GM18861 (cell line): ENCODE data around the gene ECT2.
"Not testable (repeated sequence)": the region's sequence is repeated elsewhere in the genome, so short reads cannot be mapped to it uniquely, and the experiment has no call there.

Experiments
- ATAC-seq: cut with Tn5 transposase; IDR thresholded peaks from one replicate; pipeline ENCODE4 v1.9.1; 2021; ENCODE audit not compliant: unreplicated experiment

The ECT2 gene

GRCh38 chr3:172855037-172855436 lies 104.5 kb downstream of the ECT2 start:
- ATAC-seq: no peak

DNA sequence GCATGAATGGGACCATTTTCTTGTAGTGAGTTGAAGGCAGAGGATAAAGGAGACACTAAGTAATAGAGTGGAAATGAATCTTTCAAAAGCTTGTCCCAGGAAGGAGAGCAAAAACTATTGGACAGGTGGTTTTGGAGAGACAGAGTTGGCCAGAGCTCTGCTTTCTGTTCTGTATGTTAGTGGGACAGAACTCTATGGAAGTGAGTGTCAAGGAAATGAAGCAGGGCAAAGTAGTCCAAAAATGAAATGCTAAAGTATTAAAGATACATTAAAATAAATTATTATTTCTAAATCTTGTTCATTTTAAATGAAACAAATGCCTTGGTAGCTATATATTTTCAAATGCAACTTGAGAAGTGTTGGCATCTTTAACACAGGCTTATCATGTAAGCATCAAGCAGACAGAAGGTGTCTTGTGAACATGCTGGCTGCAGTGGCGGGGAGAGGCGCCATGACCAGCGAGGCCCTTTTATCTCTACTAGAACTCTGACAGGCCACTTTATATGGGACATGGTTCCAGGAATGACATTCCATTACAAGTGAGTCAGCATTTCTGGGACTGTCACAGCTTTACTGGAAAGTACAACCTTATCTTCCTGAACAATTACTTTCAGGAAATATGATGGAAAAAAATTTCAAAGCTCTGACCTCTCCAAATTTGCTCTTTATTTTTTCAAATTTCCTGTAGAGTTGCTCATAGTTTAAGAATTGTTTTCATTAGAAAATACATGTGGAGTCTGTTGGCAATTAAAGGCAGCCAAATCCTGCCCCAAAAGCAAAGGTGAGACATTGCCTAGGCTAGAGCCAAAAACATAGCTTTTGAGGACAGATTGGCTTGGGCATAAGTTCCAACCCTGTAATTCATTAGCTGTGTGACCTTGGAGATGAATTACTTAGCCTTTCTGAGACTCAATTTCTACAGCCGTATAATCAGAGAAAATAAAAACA lies 106.5 kb downstream of the ECT2 start:
- no peak for ATAC-seq

DNA sequence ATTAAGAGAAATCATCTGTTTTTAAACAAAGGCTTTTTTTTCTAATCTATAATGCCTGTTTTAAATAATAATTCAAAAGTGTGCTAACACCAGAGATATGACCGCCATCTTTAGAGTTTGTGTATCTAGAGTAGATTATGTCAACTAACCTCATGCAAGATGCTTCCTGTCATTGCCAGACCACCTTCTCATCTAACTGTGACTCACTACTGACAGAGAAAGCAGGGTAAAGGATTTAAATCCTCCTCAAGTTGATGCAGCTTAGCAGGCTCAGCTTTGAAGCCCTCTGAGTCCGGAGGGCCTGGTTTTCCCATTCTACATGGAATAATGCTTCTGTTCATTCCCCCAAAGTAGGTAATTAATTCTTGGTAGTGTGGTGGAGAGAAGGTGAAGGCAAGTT lies 108.5 kb downstream of the ECT2 start:
- ATAC-seq: no peak

DNA sequence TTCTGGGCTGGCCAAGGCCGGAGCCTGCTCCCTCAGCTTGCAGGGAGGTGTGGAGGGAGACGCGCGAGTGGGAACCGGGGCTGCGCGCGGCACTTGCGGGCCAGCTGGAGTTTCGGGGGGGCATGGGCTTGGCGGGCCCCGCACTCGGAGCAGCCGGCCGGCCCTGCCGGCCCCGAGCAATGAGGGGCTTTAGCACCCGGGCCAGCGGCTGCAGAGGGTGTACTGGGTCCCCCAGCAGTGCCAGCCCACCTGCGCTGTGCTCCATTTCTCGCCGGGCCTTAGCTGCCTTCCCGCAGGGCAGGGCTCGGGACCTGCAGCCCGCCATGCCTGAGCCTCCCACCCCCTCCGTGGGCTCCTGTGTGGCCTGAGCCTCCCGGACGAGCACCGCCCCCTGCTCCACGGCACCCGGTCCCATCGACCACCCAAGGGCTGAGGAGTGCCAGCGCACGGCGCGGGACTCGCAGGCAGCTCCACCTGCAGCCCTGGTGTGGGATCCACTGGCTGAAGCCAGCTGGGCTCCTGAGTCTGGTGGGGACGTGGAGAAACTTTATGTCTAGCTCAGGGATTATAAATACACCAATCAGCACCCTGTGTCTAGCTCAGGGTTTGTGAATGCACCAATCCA lies 116.3 kb downstream of the ECT2 start:
- not testable (repeated sequence) for ATAC-seq

GRCh38 chr3:172868582-172869200 lies 118.2 kb downstream of the ECT2 start:
- no peak for ATAC-seq

GRCh38 chr3:172869368-172869771 lies 118.8 kb downstream of the ECT2 start:
- no peak for ATAC-seq

DNA sequence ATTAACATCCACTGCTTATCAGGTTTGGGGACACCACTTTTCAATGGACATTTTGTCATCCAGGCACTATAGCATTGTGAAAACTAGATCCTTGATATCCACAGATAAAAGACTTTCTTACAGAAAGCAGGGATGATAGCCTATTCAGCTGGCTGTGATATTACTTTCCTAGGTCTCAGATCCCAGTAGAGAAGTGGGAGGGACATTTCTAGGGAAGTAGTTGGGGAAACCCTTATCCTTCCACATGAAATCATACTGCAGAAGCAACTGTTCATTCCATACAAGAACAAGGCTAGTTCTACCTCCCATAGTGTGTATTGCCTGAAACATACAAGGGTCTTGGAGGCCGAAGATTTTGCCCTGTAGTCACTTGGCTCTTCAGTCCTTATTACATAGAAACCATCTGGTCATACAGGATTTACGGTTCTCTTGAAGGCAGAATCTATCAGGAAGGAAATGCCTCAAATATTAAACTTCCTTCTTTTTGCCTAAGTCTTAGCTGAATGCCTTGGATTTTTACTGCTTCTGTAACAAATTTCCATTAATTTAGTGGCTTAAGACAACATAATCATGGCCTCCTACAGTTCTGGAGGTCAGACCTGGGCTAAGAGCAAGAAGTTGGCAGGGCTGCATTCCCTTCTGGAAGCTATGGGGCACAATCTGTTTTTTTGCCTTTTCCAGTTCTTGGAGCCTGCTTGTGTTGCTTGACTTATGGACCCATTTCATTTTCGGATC lies 119.4 kb downstream of the ECT2 start:
- ATAC-seq: no peak
